Measurements from ENCODE around the gene PAN2.
A peak's percentile ranks its signal among the peaks of the same experiment; 100 is the strongest.
"Not testable (repeated sequence)": the region's sequence is repeated elsewhere in the genome, so short reads cannot be mapped to it uniquely, and the experiment has no call there.

PAN2 gene

GRCh38 chr12:56307221-56307965 is 26.4 kb downstream of the PAN2 start:
- DNase-seq, result no peak

GRCh38 chr12:56304872-56305590 is 28.8 kb downstream of the PAN2 start:
- DNase-seq, result no peak

GRCh38 chr12:56304276-56304675 is 29.5 kb downstream of the PAN2 start:
- no peak for DNase-seq

- no peak for DNase-seq
These were observed 32.9 kb downstream of the PAN2 start for GRCh38 chr12:56300644-56301464.

GRCh38 chr12:56299853-56300643 is 33.8 kb downstream of the PAN2 start, which contains the start of gene CS:
Gene CS, minus strand, starts transcription at chr12:56300330. Its CDS starts 129 bp downstream, at chr12:56300201.
- peak; percentile 98 for DNase-seq

GRCh38 chr12:56299308-56299852 is 34.4 kb downstream of the PAN2 start:
- peak; percentile 11 for DNase-seq

- no peak for DNase-seq
These were observed 35.0 kb downstream of the PAN2 start for GRCh38 chr12:56298828-56299227.

GRCh38 chr12:56297400-56297799 is 36.4 kb downstream of the PAN2 start:
- no peak for DNase-seq

- DNase-seq, result no peak
These were observed 37.5 kb downstream of the PAN2 start for GRCh38 chr12:56296295-56296694.

- DNase-seq, result no peak
These were observed 40.0 kb downstream of the PAN2 start for GRCh38 chr12:56293795-56294194.

GRCh38 chr12:56288705-56289387 is 45.0 kb downstream of the PAN2 start:
- DNase-seq, result no peak

- no peak for DNase-seq
These were observed 47.6 kb downstream of the PAN2 start for GRCh38 chr12:56286044-56286830.

GRCh38 chr12:56284263-56284662 is 49.5 kb downstream of the PAN2 start:
- DNase-seq, result not testable (repeated sequence)

GRCh38 chr12:56282579-56282978 is 51.2 kb downstream of the PAN2 start:
- DNase-seq, result no peak

- no peak for DNase-seq
These were observed 51.8 kb downstream of the PAN2 start for GRCh38 chr12:56282030-56282429.

GRCh38 chr12:56280849-56281248 is 53.0 kb downstream of the PAN2 start:
- no peak for DNase-seq

- no peak for DNase-seq
These were observed 54.9 kb downstream of the PAN2 start for GRCh38 chr12:56278905-56279304.

GRCh38 chr12:56274299-56274698 is 59.5 kb downstream of the PAN2 start:
- DNase-seq, result no peak

- not testable (repeated sequence) for DNase-seq
These were observed 61.3 kb downstream of the PAN2 start for GRCh38 chr12:56272468-56272867.

GRCh38 chr12:56271031-56271430 is 62.8 kb downstream of the PAN2 start:
- peak; percentile 23 for DNase-seq
